Right forelimb (tissue), 1 donor: ENCODE measurements around the gene ASB4.
"Not testable (repeated sequence)": the region's sequence is repeated elsewhere in the genome, so short reads cannot be mapped to it uniquely, and the experiment has no call there.

Source experiments
- DNase-seq: peaks from one replicate; pipeline ENCODE4 v3.0.0-alpha.2; 2018

Gene ASB4

GRCh38 chr7:95479992-95480624, 5.6 kb upstream of the ASB4 start:
- DNase-seq: no peak

GRCh38 chr7:95481271-95482165, 4.2 kb upstream of the ASB4 start:
- DNase-seq: no peak

- DNase-seq: no peak
Measured at GRCh38 chr7:95482424-95482823, 3.3 kb upstream of the ASB4 start.

- no peak for DNase-seq
Measured at GRCh38 chr7:95490231-95490762, 4.6 kb downstream of the ASB4 start.

- no peak for DNase-seq
Measured at GRCh38 chr7:95491201-95491600, 5.5 kb downstream of the ASB4 start.

- DNase-seq: no peak
Measured at GRCh38 chr7:95491634-95492314, 6.0 kb downstream of the ASB4 start.

- no peak for DNase-seq
Measured at GRCh38 chr7:95493247-95493646, 7.5 kb downstream of the ASB4 start.

- DNase-seq: no peak
Measured at GRCh38 chr7:95493844-95494243, 8.1 kb downstream of the ASB4 start.

- no peak for DNase-seq
Measured at GRCh38 chr7:95501261-95501832, 15.6 kb downstream of the ASB4 start.

- no peak for DNase-seq
Measured at GRCh38 chr7:95502403-95502802, 16.7 kb downstream of the ASB4 start.

- DNase-seq: no peak
Measured at GRCh38 chr7:95503271-95504131, 17.8 kb downstream of the ASB4 start.

GRCh38 chr7:95504132-95504588, 18.4 kb downstream of the ASB4 start:
- not testable (repeated sequence) for DNase-seq

GRCh38 chr7:95508780-95509179, 23.0 kb downstream of the ASB4 start:
- no peak for DNase-seq

- DNase-seq: no peak
Measured at GRCh38 chr7:95509199-95509598, 23.5 kb downstream of the ASB4 start.

GRCh38 chr7:95511716-95512260, 26.0 kb downstream of the ASB4 start:
- DNase-seq: peak; percentile 72

- DNase-seq: no peak
Measured at GRCh38 chr7:95517458-95517857, 31.7 kb downstream of the ASB4 start.

- DNase-seq: no peak
Measured at GRCh38 chr7:95517870-95518269, 32.1 kb downstream of the ASB4 start.

- DNase-seq: no peak
Measured at GRCh38 chr7:95520136-95520535, 34.4 kb downstream of the ASB4 start.

GRCh38 chr7:95525503-95525902, 39.8 kb downstream of the ASB4 start:
- DNase-seq: no peak

GRCh38 chr7:95526128-95526738, 40.5 kb downstream of the ASB4 start:
- DNase-seq: no peak
